22Rv1 (cell line): ENCODE results near the gene PSMG4.

Source experiments
- CTCF ChIP-seq: fragments of 450-650 bp; IDR thresholded peaks from 2 replicates; pipeline ENCODE4 v1.5.1; 2017; ENCODE audit warnings: mild to moderate bottlenecking
- ZFX ChIP-seq: fragments of 450-650 bp; IDR thresholded peaks from 2 replicates; pipeline ENCODE4 v1.6.1; 2017; ENCODE audit warnings: antibody characterized with exemption, borderline replicate concordance

- no peak for TF ChIP-seq CTCF
- no peak for TF ChIP-seq ZFX
Measured at GRCh38 chr6:3236005-3236404, 22.7 kb upstream of the PSMG4 start.
